Epidermal melanocyte (primary cell): ENCODE measurements around the gene PNPLA7.
"Not testable (repeated sequence)": the region's sequence is repeated elsewhere in the genome, so short reads cannot be mapped to it uniquely, and the experiment has no call there.

Experiments used
- DNase-seq: peaks from one replicate; pipeline ENCODE4 v3.0.0; 2011; ENCODE audit warnings: low spot score; ENCODE audit not compliant: insufficient read length

Gene PNPLA7

GRCh38 chr9:137422604-137423513, 127.3 kb downstream of the PNPLA7 start, which contains the start of the genes EXD3 and NOXA1:
TSS of gene EXD3 (minus strand) at chr9:137423162. CDS start at chr9:137395357, 27,805 bp downstream.
TSS of gene NOXA1 (plus strand) at chr9:137423393. CDS start at chr9:137423530, 137 bp downstream.
- peak; percentile 91 for DNase-seq

- DNase-seq: no peak
Measured at GRCh38 chr9:137421838-137422603, 128.2 kb downstream of the PNPLA7 start.

- DNase-seq: no peak
Measured at GRCh38 chr9:137417161-137418021, 132.8 kb downstream of the PNPLA7 start.

GRCh38 chr9:137416563-137417151, 133.5 kb downstream of the PNPLA7 start:
- no peak for DNase-seq

GRCh38 chr9:137416006-137416562, 134.1 kb downstream of the PNPLA7 start:
- DNase-seq: no peak

GRCh38 chr9:137415451-137415850, 134.8 kb downstream of the PNPLA7 start:
- DNase-seq: no peak

- DNase-seq: no peak
Measured at GRCh38 chr9:137412431-137412830, 137.8 kb downstream of the PNPLA7 start.

- DNase-seq: no peak
Measured at GRCh38 chr9:137411645-137412380, 138.4 kb downstream of the PNPLA7 start.

GRCh38 chr9:137411260-137411644, 138.9 kb downstream of the PNPLA7 start:
- DNase-seq: no peak

- no peak for DNase-seq
Measured at GRCh38 chr9:137410891-137411249, 139.3 kb downstream of the PNPLA7 start.

GRCh38 chr9:137410236-137410890, 139.8 kb downstream of the PNPLA7 start:
- DNase-seq: not testable (repeated sequence)
